Hematopoietic multipotent progenitor cell treated with erythropoietin and hydrocortisone succinate and interleukin-3 and kit ligand, for 17 days (in vitro differentiated cells): Measurements from ENCODE around the gene TSPYL6.
"Not testable (repeated sequence)": the region's sequence is repeated elsewhere in the genome, so short reads cannot be mapped to it uniquely, and the experiment has no call there.

Experiments used
- DNase-seq: peaks from one replicate; pipeline ENCODE4 v3.0.0-alpha.2; 2015; ENCODE audit warnings: low spot score

Gene TSPYL6

DNA sequence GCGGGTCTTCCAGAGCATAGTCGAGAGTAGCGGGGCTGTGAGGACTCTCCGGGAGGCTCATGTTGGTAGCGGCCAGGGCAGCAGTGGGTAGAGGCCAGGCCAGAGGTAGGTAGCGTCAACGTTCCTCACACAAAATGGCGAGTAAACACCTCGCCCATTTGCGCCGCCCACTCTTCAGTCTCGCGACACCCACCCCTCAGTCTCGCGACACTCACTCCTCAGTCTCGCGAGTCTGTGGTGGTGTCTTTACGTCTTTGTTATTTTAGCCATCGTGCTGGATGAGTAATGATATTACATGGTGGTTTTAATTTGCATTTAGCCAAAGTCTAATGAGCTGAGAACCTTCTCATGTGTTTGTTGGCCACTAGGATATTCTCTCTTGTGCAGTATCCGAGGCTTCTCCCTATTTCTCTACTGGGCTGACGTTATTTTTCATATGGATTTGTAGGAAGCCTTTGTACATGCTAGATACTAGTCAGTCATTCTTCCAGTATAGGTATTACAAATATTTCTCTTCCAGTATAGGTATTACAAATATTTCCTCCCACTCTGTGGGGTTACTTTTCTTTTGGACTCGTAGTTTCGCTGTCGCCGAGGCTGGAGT lies at the start of gene TSPYL6:
Gene TSPYL6, minus strand, starts transcription at position 139 of the 604 bp plus-strand sequence. Its CDS starts 78 bp downstream, at position 61.
- DNase-seq: no peak

DNA sequence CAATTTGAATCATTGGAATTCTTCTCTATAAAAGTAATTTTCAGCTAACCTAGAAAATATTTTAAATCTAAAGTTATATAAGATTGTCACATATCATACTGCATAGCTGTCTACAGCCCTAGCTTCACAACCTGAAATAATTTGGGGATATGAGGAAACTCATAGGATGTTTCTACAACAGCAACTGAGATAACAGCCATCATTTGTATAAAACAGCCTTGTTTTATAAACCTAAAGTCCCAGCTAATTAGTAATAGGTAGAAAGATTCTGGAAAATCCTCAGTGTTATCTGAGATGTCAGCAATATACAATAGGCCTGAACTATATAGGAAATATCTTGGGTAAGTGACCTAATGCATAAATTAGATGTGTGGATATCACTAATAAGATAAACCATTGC lies 47.6 kb upstream of the TSPYL6 start:
- no peak for DNase-seq

DNA sequence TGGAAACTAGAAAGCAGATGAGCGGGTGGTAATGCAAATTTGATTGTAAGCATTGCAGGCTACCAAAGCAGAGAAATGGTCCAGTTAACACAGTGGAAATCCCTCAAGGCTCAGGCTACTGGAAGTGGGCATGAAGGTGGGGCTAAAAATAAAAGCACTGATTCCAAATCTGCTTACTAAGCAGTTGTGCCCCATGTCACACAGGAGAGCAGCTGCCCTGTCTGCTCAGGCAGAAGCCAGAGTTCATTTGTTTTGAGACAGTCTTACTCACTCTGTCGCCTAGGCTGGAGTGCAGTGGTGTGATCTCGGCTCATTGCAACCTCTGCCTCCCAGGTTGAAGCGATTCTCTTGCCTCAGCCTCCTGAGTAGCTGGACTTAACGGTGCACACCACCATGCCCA lies 42.5 kb upstream of the TSPYL6 start:
- DNase-seq: no peak

DNA sequence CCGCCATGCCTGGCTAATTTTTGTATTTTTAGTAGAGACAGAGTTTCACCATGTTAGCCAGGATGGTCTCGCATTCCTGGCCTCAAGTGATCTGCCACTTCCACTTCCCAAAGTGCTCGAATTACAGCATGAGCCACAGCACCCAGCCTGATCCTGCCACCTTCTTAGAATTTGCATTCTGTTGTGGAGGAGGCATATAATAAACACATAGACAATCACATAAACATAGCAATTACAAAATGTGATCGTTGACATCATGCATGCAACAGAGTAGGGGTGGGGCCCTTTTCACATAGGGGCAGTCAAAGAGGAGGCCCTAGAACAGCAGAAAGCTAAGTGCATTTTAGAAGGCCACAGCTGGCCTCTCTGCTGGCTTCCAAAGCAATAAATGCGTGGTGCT lies 39.9 kb upstream of the TSPYL6 start:
- no peak for DNase-seq

DNA sequence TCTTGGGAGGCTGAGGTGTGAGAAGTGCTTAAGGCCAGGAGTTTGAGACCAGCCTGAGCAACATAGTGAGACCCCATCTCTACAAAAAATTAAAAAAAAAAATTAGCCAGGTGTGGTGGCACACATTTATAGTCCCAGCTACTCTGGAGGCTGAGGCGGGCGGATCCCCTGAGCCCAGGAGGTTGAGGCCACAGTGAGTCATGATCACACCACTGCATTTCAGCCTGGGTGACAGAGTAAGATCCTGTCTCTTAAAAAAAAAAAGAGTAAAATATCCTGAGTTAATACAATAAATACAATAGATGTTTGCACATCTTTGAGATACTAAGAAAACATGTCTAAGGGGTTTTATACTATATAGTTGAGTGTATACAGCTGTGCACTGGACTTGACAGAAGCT lies 38.6 kb upstream of the TSPYL6 start:
- DNase-seq: not testable (repeated sequence)

DNA sequence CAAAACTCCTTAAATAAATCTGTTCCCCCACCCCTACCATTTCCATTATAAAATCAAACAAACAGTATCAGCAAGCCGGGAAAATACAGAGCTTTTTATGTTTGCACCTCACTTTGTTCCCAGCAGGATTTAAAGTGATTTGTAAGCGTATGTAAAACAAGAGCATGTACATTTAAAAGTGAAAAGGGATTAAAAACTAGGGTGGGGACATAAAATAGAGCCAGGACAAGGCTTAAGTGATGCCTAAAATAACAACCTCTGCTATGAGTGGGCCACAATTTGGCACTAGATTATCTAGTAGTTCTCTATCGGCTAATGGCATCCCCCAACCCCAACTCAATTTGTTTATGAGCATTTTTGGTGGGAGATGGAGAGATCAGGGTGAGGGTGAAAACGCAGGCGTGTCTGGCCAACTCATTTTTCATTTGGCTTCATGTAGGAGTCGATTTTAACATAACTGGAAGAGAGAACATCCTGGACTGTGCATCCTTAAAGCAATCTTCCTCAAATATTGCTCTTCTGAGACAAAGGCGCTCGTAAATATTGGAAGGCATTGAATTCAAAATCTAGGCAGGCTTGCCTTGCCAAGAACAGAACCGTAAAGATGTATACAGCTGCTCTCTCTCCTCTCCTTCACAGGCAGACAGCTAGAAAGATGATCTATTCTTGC lies 34.5 kb upstream of the TSPYL6 start:
- no peak for DNase-seq

DNA sequence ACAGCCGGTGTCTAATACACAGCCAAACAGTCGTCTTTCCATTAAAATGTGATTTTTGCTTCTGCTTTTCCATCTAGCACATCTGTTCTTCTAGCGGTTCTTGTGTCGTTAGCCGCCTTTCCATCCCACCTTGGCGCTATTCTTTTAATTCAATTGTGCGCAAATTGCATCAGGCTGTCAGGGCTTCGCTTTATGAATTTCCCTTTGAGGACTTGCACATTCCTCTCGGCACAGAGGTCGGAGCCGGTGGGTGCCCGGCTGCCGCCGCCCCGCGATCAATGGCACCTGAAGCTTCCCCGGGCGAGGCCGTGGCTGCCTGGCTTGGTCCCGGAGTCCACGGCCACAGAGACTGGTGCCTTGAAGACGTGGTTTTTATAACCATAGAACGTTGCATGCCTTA lies 33.9 kb upstream of the TSPYL6 start:
- no peak for DNase-seq

DNA sequence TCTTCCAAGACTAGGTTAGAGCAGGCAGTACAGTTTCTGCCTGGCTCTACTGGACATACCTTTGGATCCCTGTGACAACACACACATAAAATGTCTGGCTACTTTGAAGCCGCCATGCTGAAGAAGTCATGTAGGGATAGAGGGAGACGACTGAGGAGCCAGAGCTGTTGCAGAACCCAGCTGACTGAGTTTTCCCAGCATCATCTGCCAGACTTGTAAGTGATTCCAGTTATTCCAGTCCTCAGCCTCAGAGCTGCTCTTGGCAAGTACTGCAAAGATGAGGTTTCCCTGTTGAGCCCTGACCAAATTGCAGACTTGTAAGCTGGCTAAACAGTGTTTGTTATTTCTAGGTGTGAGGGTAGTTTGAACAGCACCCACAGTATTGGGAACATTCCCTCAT lies 31.5 kb upstream of the TSPYL6 start:
- no peak for DNase-seq

DNA sequence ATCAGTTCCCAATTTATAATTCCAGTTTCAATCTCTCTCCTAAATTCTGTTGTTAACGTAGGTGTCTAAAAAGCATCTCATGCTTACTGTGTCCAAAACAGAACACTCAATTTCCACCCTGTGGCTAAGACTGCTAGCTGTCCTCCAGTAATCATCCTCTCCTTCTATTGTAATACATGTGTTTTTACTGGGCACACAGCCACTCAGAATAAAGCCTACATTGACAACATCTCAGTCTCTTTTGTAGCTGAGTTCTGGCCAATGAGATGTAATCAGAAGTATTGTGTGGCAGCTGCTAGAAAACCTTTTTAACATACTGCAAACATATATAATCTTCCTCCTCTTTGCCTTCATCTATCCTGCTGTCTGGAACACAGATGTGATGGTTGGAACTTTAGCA lies 29.4 kb upstream of the TSPYL6 start:
- no peak for DNase-seq

DNA sequence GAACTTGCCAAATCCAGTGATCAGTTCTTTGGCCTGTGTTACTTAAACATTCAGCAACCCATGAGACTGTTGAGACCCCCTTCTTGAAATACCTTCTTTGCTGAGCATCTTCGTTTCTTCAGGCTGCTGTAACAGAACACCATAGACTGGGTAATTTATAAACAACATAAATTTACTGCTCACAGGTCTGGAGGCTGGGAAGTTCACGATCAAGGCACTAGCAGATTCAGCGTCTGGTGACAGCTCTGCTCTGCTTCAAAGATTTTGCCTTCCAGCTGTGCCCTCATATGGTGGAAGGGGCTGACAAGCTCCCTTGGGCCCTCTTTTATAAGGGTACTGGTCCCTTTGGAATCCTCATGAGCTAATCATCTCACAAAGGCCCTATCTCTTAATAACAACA lies 28.8 kb upstream of the TSPYL6 start:
- no peak for DNase-seq

DNA sequence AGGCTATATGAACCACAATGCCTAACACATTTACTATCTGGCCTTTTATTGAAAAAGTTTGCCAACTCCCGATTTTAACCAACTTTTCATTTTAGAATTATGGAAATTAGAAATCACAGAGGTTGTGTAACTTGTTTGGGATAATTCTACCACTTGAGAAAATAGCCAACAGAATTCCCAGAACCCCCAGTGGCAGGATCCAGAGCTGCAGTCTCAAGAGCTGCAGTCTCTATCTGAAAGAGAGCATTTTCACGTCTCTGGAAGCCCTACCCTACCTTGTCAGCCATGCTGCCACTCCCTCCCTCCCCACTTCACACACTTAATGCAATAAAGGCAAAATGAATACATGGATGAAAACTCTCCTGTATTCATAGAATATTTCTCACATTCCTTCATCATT lies 23.4 kb upstream of the TSPYL6 start:
- no peak for DNase-seq

DNA sequence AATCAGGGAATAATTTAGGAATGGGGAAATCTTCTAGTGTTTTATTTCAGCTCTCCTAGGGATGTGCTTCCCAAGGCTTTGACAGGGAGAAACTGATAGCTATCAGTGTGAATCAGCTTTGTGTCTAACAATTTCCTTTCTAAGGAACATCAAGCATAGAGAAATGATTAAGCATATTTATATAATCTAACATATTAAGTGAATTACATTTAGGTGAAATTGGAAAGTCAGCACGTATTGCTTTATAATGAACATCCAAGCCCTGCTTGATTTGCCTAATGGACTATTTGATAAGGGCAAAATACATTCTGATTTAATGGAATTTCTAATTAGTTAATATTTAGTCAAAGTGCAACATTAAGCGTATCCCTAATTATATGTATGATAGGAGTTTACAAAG lies 19.5 kb upstream of the TSPYL6 start:
- DNase-seq: no peak

DNA sequence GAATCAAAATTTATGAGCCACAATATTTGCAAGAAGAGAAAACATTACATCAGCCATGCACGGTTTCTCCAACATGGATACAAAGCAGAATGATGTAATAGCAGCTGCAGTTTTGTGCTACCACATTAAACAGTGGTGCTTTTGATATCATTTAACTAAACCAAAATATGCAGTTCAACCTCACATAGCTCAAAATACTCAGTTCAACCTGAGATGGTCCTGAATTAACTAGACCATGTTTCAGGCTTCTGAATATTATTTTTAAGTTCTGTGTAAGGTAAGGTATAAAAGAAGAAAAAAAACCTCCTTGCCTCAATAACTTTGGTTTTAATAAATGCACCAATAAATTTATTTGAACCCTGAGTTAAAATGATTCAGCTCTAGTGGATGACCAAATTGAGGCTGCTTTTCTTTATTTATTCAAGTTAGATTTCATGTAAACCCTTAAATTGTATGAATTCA lies 18.8 kb upstream of the TSPYL6 start:
- DNase-seq: no peak

DNA sequence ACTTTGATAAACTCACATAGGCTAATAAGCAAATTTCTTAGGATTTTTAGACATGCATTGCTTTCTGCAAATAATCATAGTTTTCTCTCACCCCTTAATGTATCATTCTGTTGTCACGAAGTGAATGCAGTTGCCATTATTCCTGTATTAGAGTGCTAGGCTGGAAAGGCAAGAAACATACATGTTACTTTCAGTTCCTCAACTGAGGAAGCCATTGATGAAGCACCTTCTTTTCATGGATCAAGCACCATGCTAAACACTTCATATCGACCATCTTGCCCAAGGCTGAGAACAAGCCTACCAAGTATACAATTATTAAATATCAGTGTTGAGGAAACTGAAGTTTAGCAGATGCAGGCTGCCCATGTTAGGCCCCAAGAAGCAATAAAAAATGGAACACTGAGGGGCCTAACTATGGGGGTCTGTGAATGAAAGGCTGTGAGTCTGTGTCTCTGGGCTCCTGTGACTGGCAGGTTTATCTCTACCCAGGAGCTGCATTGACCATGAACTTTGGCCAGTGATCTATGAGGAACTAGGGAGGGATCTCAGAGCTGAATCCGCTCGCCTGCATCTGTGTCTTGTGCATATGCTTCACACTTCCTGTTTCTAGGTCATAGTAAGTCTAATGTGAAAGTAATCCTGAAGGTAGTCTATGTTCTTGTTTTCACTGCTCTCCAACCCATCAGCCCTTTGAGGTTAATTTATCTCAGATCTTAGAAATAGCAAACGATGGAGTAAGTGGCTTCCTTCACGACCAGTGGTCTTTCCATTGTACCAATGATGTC lies 16.0 kb upstream of the TSPYL6 start:
- DNase-seq: no peak

DNA sequence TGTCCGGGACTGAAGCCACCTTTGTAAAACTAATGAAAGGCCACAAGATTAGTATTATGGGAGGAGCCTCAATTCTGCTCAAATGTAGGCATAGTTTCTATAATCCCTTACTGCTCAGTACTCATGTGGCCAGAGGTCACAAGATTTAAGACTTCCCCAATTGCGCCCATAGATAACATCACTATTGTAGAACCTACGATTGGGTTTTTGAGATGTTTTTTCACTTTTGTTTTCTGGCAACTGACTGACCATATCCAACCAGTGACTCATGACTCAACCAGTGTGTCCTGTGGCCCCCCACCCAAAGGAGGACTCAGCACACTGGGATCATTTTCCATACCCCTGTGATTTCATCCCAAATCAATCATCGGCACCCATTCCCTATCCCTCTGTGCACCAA lies 15.2 kb upstream of the TSPYL6 start:
- DNase-seq: no peak

DNA sequence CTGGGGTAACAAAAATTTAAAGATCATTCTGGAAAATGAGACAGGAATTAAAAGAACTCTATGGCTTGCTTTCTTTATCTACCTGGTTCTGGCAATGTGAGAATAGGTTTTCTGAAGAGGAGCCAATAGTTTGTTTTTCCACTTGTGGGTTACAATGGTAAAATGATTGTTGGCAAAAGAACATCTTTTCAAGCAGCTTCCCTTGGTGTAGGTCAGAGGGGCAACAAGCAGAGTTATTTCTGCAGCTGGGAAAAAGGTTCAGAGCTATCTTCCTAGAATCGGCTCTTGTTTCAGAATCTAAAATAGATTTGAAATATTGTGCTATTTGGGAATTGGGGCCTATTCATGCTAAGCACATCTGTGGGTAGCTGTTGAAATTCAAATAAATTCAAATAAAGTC lies 11.5 kb upstream of the TSPYL6 start:
- DNase-seq: no peak

DNA sequence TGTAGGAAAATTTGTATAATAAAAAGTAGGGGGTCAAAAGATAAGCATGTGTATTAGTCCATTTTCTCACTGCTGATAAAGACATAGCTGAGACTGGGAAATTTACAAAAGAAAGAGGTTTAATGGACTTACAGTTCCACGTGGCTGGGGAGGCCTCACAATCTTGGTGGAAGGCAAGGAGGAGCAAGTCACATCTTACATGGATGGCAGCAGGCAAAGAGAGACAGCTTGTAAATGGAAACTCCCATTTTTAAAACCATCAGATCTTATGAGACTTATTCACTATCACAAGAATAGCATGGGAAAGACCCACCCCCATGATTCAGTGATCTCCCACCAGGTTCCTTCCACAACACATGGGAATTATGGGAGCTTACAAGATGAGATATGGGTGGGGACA lies 9.1 kb upstream of the TSPYL6 start:
- DNase-seq: not testable (repeated sequence)

DNA sequence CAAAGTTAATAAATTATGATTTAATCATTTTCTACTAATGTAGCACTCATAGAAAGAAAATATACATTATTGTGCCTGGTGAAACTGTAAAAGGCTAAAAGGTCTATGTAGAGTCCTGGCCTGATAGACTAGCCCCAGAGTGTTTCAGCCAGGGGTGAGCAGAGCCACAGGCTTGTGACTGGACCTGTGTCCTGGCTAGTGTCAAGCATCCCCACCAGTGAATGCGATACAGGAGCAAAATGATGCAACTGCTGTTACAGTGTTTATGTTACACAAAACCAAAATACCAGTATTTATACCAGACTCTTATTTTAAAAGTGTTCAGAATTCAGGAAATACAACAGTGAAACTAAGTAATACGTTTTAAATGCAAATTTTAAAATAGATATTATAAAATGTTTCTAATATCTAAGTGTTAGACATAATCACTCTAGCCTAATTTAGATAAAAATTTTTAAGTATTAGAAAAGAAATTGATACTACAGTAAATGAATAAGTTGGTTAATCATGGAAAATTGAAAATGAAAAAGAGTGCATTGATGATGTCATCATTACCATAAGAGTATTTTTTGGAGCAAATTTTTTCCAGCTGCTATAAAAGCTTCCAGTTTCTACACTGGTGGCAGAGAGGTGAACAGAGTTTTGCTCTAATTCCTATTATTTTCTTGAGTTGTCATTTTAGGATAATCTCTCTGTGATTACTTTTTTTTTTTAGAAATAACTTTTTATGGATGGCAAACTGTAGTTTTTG lies 6.2 kb upstream of the TSPYL6 start:
- DNase-seq: no peak

DNA sequence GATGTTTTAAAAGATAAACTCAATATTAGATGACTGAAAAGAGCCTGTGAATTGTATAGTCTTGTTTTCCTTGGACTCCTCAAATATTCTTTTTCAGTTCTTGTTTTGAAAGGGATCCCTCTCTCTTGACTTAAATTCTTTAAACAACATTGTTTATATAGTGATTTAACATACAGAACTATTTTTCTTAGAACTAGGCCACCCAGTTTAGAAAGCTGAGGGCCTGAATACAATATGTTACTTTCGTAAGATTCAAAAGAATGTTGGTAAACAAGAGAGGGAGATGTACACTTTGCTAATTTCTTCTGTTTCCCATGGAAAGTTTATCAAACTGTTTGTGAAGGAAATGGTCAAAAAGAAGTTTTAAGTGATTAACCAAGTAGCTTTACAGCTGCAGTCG lies 5.5 kb upstream of the TSPYL6 start:
- no peak for DNase-seq

DNA sequence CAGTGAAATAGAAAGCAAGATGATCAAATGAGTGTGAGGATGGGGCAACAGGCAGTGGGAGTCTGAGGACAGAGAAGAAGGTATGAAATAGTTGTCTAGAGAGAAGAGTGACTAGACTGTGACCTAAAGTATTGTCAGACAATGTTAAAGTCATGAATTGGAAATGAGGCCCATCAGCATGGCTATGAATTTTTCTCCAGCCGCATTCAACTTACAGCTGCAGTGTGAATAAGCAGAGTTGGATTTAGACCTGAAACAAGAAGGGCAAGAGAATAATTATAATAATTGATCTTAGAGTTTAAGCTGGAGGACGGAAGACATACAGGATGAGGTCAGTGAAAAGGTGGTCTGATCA lies 4.2 kb upstream of the TSPYL6 start:
- DNase-seq: no peak

DNA sequence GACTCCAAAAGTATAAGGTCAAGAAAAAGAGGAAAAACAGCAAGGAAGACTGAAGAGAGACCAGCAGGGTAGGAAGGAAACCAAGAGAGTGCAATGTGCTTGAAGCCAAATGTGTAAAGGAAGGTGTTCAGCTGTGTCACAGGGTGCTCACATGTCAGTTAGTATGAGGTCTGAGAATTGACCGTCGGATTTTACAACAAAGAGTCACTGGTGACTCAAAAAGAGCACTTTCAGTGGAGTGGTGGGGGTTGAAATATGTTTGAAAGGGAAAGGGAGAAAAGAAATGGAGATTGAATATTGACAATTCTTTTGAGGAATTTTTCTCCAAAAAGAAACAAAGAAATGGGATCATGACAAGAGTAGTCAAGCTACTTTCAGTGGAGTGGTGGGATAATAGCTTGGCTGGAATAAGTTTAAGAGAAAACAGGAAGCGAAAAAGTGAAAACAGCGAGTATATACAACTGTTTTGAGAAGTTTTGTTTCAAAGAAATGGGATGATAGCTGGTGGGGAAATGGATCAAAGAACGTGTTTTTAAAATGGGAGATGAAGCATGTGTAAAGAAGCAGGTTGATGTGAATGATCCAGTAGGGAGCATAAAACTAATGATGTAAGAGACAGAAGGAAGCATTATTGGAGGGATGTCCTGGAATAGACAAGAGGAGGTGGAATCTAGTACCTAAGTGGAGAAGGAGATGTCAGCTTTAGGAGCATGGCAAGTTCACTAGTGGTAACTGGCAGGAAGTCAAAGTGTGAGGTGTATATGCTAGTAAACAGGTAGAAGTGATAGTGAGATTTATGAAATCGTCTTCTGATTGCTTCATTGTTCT lies 3.6 kb upstream of the TSPYL6 start:
- DNase-seq: no peak

DNA sequence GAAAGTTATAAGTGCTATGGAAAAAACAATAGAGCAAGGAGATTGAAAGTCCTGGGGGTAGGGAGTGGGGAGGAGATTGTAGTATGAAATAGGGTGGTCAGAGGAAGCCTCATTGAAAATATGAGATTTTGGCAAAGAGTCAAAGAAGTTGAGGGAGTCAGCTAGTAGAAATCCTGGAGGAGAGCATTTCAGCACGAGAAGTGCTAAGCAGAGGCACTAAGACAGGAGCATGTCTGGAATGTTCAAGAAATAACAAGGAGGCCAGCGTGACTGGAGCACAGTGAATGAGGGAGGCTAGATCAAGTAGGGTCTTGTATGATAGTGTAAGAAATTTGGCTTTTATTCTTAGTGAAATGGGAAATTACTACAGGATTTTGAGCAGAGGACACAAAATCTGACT lies 2.1 kb upstream of the TSPYL6 start:
- DNase-seq: no peak
